Measurements from ENCODE around the gene ANK2.

Gene ANK2

DNA sequence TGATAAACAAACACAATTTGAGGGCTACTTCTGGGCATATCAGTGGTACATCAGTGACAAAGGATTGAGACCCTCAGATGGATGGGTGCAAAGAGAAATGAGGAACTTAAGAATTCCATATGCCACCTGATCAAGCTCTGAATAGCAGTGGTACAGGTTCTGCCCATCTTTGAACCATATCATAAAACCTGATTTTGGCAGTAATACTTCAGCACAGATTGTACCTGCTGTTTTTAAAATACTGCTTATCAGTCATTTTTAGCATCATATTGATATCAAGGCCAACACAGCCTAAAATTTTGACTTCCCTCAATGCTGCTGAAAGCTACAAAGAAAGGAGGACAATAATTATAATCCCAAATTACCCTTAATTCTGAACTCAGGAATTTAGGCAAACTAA lies 41.5 kb downstream of the ANK2 start:
- TF ChIP-seq, protein P1, sequence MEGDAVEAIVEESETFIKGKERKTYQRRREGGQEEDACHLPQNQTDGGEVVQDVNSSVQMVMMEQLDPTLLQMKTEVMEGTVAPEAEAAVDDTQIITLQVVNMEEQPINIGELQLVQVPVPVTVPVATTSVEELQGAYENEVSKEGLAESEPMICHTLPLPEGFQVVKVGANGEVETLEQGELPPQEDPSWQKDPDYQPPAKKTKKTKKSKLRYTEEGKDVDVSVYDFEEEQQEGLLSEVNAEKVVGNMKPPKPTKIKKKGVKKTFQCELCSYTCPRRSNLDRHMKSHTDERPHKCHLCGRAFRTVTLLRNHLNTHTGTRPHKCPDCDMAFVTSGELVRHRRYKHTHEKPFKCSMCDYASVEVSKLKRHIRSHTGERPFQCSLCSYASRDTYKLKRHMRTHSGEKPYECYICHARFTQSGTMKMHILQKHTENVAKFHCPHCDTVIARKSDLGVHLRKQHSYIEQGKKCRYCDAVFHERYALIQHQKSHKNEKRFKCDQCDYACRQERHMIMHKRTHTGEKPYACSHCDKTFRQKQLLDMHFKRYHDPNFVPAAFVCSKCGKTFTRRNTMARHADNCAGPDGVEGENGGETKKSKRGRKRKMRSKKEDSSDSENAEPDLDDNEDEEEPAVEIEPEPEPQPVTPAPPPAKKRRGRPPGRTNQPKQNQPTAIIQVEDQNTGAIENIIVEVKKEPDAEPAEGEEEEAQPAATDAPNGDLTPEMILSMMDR (IDR thresholded peaks at IDR 0.05; ENCODE audit: low read depth, low read length), result no peak
- no peak for DNase-seq (ENCODE audit: low read depth, low spot score)
- H3K4me3 ChIP-seq (ENCODE audit: low read depth, low read length), result no peak overlapping the region
- in situ Hi-C loops (cut with HindIII; ENCODE audit: low sequenced_read_pairs), result no loop called here

- in situ Hi-C loops (cut with HindIII; ENCODE audit: low sequenced_read_pairs), result no loop called here
- TF ChIP-seq, protein P1 (IDR thresholded peaks at IDR 0.05; ENCODE audit: low read depth, low read length), result no peak
- no peak for DNase-seq (ENCODE audit: low read depth, low spot score)
- H3K4me3 ChIP-seq (ENCODE audit: low read depth, low read length), result no peak overlapping the region
Measured at GRCh38 chr4:113094331-113094730, 44.9 kb downstream of the ANK2 start.

DNA sequence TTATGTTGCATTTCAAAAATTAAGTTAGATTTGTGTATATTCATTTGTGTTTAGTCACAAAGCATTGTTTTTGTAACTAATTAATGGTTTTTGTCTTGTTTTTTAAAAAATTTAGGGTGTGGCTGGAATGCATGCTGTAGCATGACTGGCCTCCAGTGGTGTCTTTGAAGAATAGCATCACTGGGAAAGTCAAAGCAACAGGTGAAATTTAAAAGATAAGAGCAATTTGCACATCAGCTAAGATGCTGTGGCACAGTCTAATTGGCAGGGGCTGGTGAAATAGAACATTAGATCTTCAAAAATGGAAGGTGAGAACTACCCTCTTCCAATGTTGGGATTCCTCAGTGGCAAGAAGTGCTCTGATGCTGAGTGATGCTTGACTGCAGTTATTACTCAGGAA lies 45.3 kb downstream of the ANK2 start:
- TF ChIP-seq, protein P1 (IDR thresholded peaks at IDR 0.05; ENCODE audit: low read depth, low read length), result peak; percentile 76
- in situ Hi-C loops (cut with HindIII; ENCODE audit: low sequenced_read_pairs), result no loop called here
- H3K4me3 ChIP-seq (ENCODE audit: low read depth, low read length), result no peak overlapping the region
- DNase-seq (ENCODE audit: low read depth, low spot score), result peak; percentile 40

- DNase-seq (ENCODE audit: low read depth, low spot score), result peak; percentile 4
- in situ Hi-C loops (cut with HindIII; ENCODE audit: low sequenced_read_pairs), result no loop called here
- H3K4me3 ChIP-seq (ENCODE audit: low read depth, low read length), result no peak overlapping the region
- TF ChIP-seq, protein P1 (IDR thresholded peaks at IDR 0.05; ENCODE audit: low read depth, low read length), result no peak
Measured at GRCh38 chr4:113101669-113102068, 52.2 kb downstream of the ANK2 start.

DNA sequence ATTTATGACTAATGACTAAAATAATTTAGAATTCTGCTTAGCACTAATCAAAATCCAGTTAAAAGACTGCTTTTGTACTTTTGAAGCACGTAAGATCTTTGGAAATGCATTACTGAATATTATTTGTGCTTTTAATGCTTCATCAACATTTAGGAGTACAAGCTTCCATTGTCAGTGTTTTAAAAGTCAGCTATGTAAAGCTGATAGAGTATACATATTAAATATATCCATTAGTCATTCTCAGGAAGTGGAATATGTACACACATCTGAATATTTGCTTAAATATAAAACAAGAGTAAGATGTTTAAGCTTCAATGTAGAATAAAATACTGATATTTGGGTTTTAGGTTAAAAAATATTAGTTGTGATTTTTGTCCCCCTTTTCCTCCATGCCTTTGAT lies 54.1 kb downstream of the ANK2 start:
- no peak overlapping the region for H3K4me3 ChIP-seq (ENCODE audit: low read depth, low read length)
- TF ChIP-seq, protein P1 (IDR thresholded peaks at IDR 0.05; ENCODE audit: low read depth, low read length), result no peak
- no peak for DNase-seq (ENCODE audit: low read depth, low spot score)
- in situ Hi-C loops (cut with HindIII; ENCODE audit: low sequenced_read_pairs), result no loop called here

DNA sequence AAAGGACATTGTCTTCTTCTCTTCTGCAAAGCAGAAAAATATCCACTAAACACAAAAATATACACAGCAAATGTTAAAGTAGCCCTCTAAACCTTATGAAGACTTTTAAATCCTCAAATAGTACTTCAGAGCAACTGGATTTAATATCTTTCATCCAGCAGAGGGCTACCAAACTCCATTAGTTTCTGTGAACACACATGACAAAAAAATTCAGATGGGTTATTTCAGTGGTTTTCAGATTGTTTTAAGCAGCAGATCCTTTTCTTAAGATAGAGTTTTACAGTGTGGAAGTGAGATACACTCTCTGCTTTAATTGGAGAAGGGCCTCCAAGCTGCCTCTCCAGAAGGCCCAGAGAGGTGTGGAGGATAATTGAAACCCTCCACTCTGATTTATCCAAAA lies 56.7 kb downstream of the ANK2 start:
- DNase-seq (ENCODE audit: low read depth, low spot score), result peak; percentile 62
- TF ChIP-seq, protein P1 (IDR thresholded peaks at IDR 0.05; ENCODE audit: low read depth, low read length), result peak; percentile 46
- in situ Hi-C loops (cut with HindIII; ENCODE audit: low sequenced_read_pairs), result no loop called here
- H3K4me3 ChIP-seq (ENCODE audit: low read depth, low read length), result no peak overlapping the region
